ENCODE results near the gene CRTAC1. TPM values are rescaled to one million over a fixed set of nuclear protein-coding genes. Genes with fewer than 3 reads are reported as not detected.

Gene CRTAC1
- total and polyA plus RNA-seq, 10 of the 15 experiments (the other 5 are each of a cell fraction or from before 2014, with no cell fraction given): 0.10 TPM; not detected in 9

DNA sequence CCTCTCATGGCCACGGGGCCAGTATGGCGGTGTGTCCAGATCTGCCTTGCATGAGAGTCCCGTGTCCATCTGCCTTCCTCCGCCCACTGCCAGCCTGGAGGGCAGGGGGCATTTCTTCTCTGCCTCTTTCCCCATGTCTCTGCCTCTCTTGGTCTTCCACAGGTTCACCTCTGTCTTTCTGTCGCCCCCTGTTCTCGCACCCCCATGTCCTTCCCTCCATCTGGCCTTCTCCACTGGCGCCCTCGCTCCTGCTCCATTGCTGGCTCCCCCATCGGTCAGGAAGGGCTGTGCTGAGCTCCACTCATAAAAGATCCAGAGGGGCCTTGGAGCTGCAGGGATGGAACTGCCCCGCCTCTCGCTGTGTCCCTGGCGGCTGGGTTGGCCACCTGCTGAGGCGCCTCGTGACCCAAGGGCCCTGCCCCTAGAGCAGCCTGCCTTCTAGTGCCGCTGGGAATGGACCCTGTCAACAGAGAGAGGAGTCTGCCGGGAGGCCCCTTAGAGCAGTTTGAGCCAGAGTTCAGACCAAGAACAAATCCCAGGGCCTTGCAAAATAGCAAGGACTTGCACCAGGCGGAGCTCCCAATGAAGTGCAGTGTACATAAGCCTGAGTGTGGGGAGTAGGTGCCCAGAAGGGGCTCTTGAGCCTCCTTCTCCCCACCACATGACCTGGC, 138.8 kb downstream of the CRTAC1 start:
- Histone ChIP-seq H3K4me3 (no peak overlapping the region), H3K9ac (ENCODE audit: control insufficient read depth, insufficient read depth, low read length) (no peak overlapping the region), H3K36me3 (ENCODE audit: control insufficient read depth in 2 of 2, insufficient read depth in 2 of 2, low read length in 1 of 2) (no peaks in the 10 kb centered on the region), H3K4me1 (ENCODE audit: control insufficient read depth, insufficient read depth, low read length) (no peaks in the 10 kb centered on the region), H3K27me3 (replicated peaks in 1 of 2; ENCODE audit: control insufficient read depth in 2 of 2, insufficient read depth in 2 of 2, low read length in 1 of 2) (peaks cover 0 to 2% of the 10 kb centered on the region in 2 experiments; a peak in 2 of 4 replicates), H2AFZ (ENCODE audit: control insufficient read depth, low read depth, low read length) (no peak overlapping the region), H3K9me3 (replicated peaks; ENCODE audit: control insufficient read depth, insufficient read depth, low read length) (no peaks in the 10 kb centered on the region), H3K4me2 (ENCODE audit: control insufficient read depth, insufficient read depth) (no peak overlapping the region), H3K27ac (ENCODE audit: control insufficient read depth, insufficient read depth) (no peak overlapping the region), H4K20me1 (ENCODE audit: control insufficient read depth, insufficient read depth) (no peaks in the 10 kb centered on the region), H3K79me2 (ENCODE audit: control insufficient read depth, insufficient read depth, low read length) (no peaks in the 10 kb centered on the region)
- TF ChIP-seq STAT1 (conservative IDR thresholded peaks at IDR 0.05) (no peak), RELA (IDR thresholded peaks at IDR 0.05; ENCODE audit: borderline replicate concordance, partially characterized antibody) (no peak), ESRRA (IDR thresholded peaks at IDR 0.05; ENCODE audit: low read length) (no peak), CEBPZ (IDR thresholded peaks at IDR 0.05; ENCODE audit: low read depth, low read length) (no peak), NRF1 (conservative IDR thresholded peaks at IDR 0.05; ENCODE audit: low read depth, low read length) (no peak), ZNF207 (IDR thresholded peaks at IDR 0.05; ENCODE audit: borderline replicate concordance) (no peak), POU2F2 (IDR thresholded peaks at IDR 0.05; ENCODE audit: borderline replicate concordance, low read depth, low read length) (no peak), WRNIP1 (IDR thresholded peaks at IDR 0.05; ENCODE audit: borderline replicate concordance, low read depth, low read length) (no peak), TAF1 (IDR thresholded peaks at IDR 0.05; ENCODE audit: borderline replicate concordance, low read depth, low read length) (no peak), USF1 (IDR thresholded peaks at IDR 0.05; ENCODE audit: borderline replicate concordance, extremely low read length, insufficient read depth, low read depth, low read length) (no peak), ETV6 (conservative IDR thresholded peaks at IDR 0.05 in 1 of 2, IDR thresholded peaks at IDR 0.05 in 1 of 2; ENCODE audit: borderline replicate concordance in 1 of 2, low read depth in 1 of 2) (no peak), NR2C2 (IDR thresholded peaks at IDR 0.05; ENCODE audit: borderline replicate concordance, control insufficient read depth, insufficient read length, low read depth) (no peak), SIX5 (IDR thresholded peaks at IDR 0.05; ENCODE audit: low read depth, low read length, severe bottlenecking) (no peak), ZBED1 (IDR thresholded peaks at IDR 0.05; ENCODE audit: borderline replicate concordance) (no peak)
- TF ChIP-seq, protein P1, sequence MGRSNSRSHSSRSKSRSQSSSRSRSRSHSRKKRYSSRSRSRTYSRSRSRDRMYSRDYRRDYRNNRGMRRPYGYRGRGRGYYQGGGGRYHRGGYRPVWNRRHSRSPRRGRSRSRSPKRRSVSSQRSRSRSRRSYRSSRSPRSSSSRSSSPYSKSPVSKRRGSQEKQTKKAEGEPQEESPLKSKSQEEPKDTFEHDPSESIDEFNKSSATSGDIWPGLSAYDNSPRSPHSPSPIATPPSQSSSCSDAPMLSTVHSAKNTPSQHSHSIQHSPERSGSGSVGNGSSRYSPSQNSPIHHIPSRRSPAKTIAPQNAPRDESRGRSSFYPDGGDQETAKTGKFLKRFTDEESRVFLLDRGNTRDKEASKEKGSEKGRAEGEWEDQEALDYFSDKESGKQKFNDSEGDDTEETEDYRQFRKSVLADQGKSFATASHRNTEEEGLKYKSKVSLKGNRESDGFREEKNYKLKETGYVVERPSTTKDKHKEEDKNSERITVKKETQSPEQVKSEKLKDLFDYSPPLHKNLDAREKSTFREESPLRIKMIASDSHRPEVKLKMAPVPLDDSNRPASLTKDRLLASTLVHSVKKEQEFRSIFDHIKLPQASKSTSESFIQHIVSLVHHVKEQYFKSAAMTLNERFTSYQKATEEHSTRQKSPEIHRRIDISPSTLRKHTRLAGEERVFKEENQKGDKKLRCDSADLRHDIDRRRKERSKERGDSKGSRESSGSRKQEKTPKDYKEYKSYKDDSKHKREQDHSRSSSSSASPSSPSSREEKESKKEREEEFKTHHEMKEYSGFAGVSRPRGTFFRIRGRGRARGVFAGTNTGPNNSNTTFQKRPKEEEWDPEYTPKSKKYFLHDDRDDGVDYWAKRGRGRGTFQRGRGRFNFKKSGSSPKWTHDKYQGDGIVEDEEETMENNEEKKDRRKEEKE (IDR thresholded peaks at IDR 0.05): no peak
- ChIA-PET CTCF (no interaction called here), RAD21 (ENCODE audit: unreplicated experiment) (no interaction called here), SMC1A (ENCODE audit: uncharacterized antibody, unreplicated experiment) (no interaction called here), POLR2A (no interaction called here)
- intact Hi-C loops (cut with micrococcal nuclease; ENCODE audit: unreplicated experiment) (no loop called here), in situ Hi-C loops (cut with MboI) (no loop called here)
- WGBS (ENCODE audit: insufficient coverage, insufficient replicate concordance, low lambda C conversion rate, missing lambda C conversion rate): 44% methylated on average over 17 of the region's 17 CpGs
- no peak for FAIRE-seq
- ATAC-seq: no peak
- no TSS peak for BruUV-seq (replicated peaks)
- DNase-seq (ENCODE audit: low read depth, low spot score): no peak

Measured in GM12878 (cell line).